Measurements from ENCODE around the gene LURAP1L. TPM values are rescaled to one million over a fixed set of nuclear protein-coding genes. Genes with fewer than 3 reads are reported as not detected.

LURAP1L gene
- total and polyA plus RNA-seq, 2 donors (not counting 1 experiment from before 2014, with no cell fraction given), result 39.9 to 94.1 TPM

- Histone ChIP-seq H3K9me3 (ENCODE audit: control insufficient read depth, insufficient read depth, low read depth, low read length) (no peaks in the 10 kb centered on the region), H3K27ac (ENCODE audit: insufficient read depth, low read length) (peak overlapping the region; percentile 49), H3K36me3 (ENCODE audit: control insufficient read depth, insufficient read depth, low read length) (no peaks in the 10 kb centered on the region), H3K4me2 (ENCODE audit: extremely low read depth, insufficient read depth, low read length) (no peak overlapping the region), H3K4me3 (replicated peaks in 1 of 4; ENCODE audit: control extremely low read depth in 1 of 4, insufficient read depth in 1 of 4, low read depth in 3 of 4, low read length in 4 of 4) (no peak overlapping the region), H2AFZ (ENCODE audit: low read length) (no peak overlapping the region), H3K9ac (ENCODE audit: insufficient read depth, low read length) (no peak overlapping the region), H3K4me1 (ENCODE audit: control insufficient read depth, extremely low read depth, insufficient read depth, low read length) (no peaks in the 10 kb centered on the region), H3K79me2 (ENCODE audit: control insufficient read depth, insufficient read depth, low read length) (no peaks in the 10 kb centered on the region), H4K20me1 (ENCODE audit: control insufficient read depth, extremely low read depth, insufficient read depth, low read length) (no peaks in the 10 kb centered on the region), H3K27me3 (ENCODE audit: control insufficient read depth, insufficient read depth, low read length) (no peaks in the 10 kb centered on the region)
- DNase-seq (ENCODE audit: low read depth in 2 of 2), result peak; percentile 10 to 71
- TF ChIP-seq CTCF (conservative IDR thresholded peaks at IDR 0.05 in 1 of 2, IDR thresholded peaks at IDR 0.05 in 1 of 2; ENCODE audit: low read depth in 1 of 2, low read length in 2 of 2), result no peak
- no peak for TF ChIP-seq EZH2 (IDR thresholded peaks at IDR 0.05; ENCODE audit: low read length, missing control alignments)
Observed at GRCh38 chr9:12748016-12748415, 26.8 kb upstream of the LURAP1L start.

GRCh38 chr9:12748954-12749353 is 25.9 kb upstream of the LURAP1L start:
- no peak for DNase-seq (ENCODE audit: low read depth in 2 of 2)
- no peaks in the 10 kb centered on the region for H3K9me3 ChIP-seq (ENCODE audit: control insufficient read depth, insufficient read depth, low read depth, low read length)
- H3K4me2 ChIP-seq (ENCODE audit: extremely low read depth, insufficient read depth, low read length), result no peak overlapping the region
- no peak overlapping the region for H3K4me3 ChIP-seq (replicated peaks in 1 of 4; ENCODE audit: control extremely low read depth in 1 of 4, insufficient read depth in 1 of 4, low read depth in 3 of 4, low read length in 4 of 4)
- H3K27me3 ChIP-seq (ENCODE audit: control insufficient read depth, insufficient read depth, low read length), result no peaks in the 10 kb centered on the region
- no peaks in the 10 kb centered on the region for H3K4me1 ChIP-seq (ENCODE audit: control insufficient read depth, extremely low read depth, insufficient read depth, low read length)
- no peaks in the 10 kb centered on the region for H3K36me3 ChIP-seq (ENCODE audit: control insufficient read depth, insufficient read depth, low read length)
- no peaks in the 10 kb centered on the region for H4K20me1 ChIP-seq (ENCODE audit: control insufficient read depth, extremely low read depth, insufficient read depth, low read length)
- no peak for TF ChIP-seq CTCF (conservative IDR thresholded peaks at IDR 0.05 in 1 of 2, IDR thresholded peaks at IDR 0.05 in 1 of 2; ENCODE audit: low read depth in 1 of 2, low read length in 2 of 2)
- TF ChIP-seq EZH2 (IDR thresholded peaks at IDR 0.05; ENCODE audit: low read length, missing control alignments), result no peak
- H3K79me2 ChIP-seq (ENCODE audit: control insufficient read depth, insufficient read depth, low read length), result no peaks in the 10 kb centered on the region
- no peak overlapping the region for H3K27ac ChIP-seq (ENCODE audit: insufficient read depth, low read length)
- no peak overlapping the region for H2AFZ ChIP-seq (ENCODE audit: low read length)
- H3K9ac ChIP-seq (ENCODE audit: insufficient read depth, low read length), result no peak overlapping the region

GRCh38 chr9:12753931-12754330 is 20.9 kb upstream of the LURAP1L start:
- no peak overlapping the region for H2AFZ ChIP-seq (ENCODE audit: low read length)
- no peaks in the 10 kb centered on the region for H3K79me2 ChIP-seq (ENCODE audit: control insufficient read depth, insufficient read depth, low read length)
- H3K4me1 ChIP-seq (ENCODE audit: control insufficient read depth, extremely low read depth, insufficient read depth, low read length), result no peaks in the 10 kb centered on the region
- no peaks in the 10 kb centered on the region for H3K36me3 ChIP-seq (ENCODE audit: control insufficient read depth, insufficient read depth, low read length)
- H3K4me3 ChIP-seq (replicated peaks in 1 of 4; ENCODE audit: control extremely low read depth in 1 of 4, insufficient read depth in 1 of 4, low read depth in 3 of 4, low read length in 4 of 4), result no peak overlapping the region
- no peak overlapping the region for H3K4me2 ChIP-seq (ENCODE audit: extremely low read depth, insufficient read depth, low read length)
- no peak overlapping the region for H3K9ac ChIP-seq (ENCODE audit: insufficient read depth, low read length)
- no peak overlapping the region for H3K27ac ChIP-seq (ENCODE audit: insufficient read depth, low read length)
- no peaks in the 10 kb centered on the region for H4K20me1 ChIP-seq (ENCODE audit: control insufficient read depth, extremely low read depth, insufficient read depth, low read length)
- H3K27me3 ChIP-seq (ENCODE audit: control insufficient read depth, insufficient read depth, low read length), result no peaks in the 10 kb centered on the region
- no peak for TF ChIP-seq CTCF (conservative IDR thresholded peaks at IDR 0.05 in 1 of 2, IDR thresholded peaks at IDR 0.05 in 1 of 2; ENCODE audit: low read depth in 1 of 2, low read length in 2 of 2)
- TF ChIP-seq EZH2 (IDR thresholded peaks at IDR 0.05; ENCODE audit: low read length, missing control alignments), result no peak
- no peaks in the 10 kb centered on the region for H3K9me3 ChIP-seq (ENCODE audit: control insufficient read depth, insufficient read depth, low read depth, low read length)
- no peak for DNase-seq (ENCODE audit: low read depth in 2 of 2)
